Osteoblast (primary cell): Measurements from ENCODE around the gene DOC2B. TPM values are rescaled to one million over a fixed set of nuclear protein-coding genes. Genes with fewer than 3 reads are reported as not detected.

Source experiments
- DNase-seq: peaks from one replicate; pipeline ENCODE4 v3.0.0; 2011; ENCODE audit warnings: low spot score, mixed read lengths; ENCODE audit not compliant: insufficient read length; ENCODE audit errors: missing footprints
- H2AFZ ChIP-seq: 2 replicates; pipeline ENCODE4 v1.6.0; 2011; ENCODE audit warnings: mild to moderate bottlenecking, low read length
- H3K27ac ChIP-seq: 2 replicates; pipeline ENCODE4 v1.5.1; 2011; ENCODE audit warnings: mild to moderate bottlenecking, low read depth, low read length, moderate library complexity
- H3K27me3 ChIP-seq: 2 replicates; pipeline ENCODE4 v1.6.0; 2012; ENCODE audit warnings: mild to moderate bottlenecking, control low read depth, inconsistent platforms, low read length, moderate library complexity; ENCODE audit not compliant: insufficient read depth
- H3K36me3 ChIP-seq: 2 replicates; pipeline ENCODE4 v1.5.1; 2011; ENCODE audit warnings: mild to moderate bottlenecking, low read length, control low read depth, moderate library complexity; ENCODE audit not compliant: insufficient read depth
- H3K4me1 ChIP-seq: 2 replicates; pipeline ENCODE4 v1.5.1; 2011; ENCODE audit warnings: mild to moderate bottlenecking, low read length, control low read depth, moderate library complexity; ENCODE audit not compliant: insufficient read depth
- H3K4me2 ChIP-seq: 2 replicates; pipeline ENCODE4 v1.6.0; 2011; ENCODE audit warnings: mild to moderate bottlenecking, low read length; ENCODE audit not compliant: insufficient read depth
- H3K4me3 ChIP-seq: fragments of 200-600 bp; sonication (generic); 3 replicates; pipeline ENCODE4 v1.5.1; 2012; ENCODE audit warnings: mild to moderate bottlenecking, low read length, inconsistent platforms; ENCODE audit not compliant: insufficient read depth
- H3K79me2 ChIP-seq: 2 replicates; pipeline ENCODE4 v1.6.0; 2012; ENCODE audit warnings: mild to moderate bottlenecking, low read length, control low read depth, inconsistent platforms; ENCODE audit not compliant: insufficient read depth
- H3K9me3 ChIP-seq: 2 replicates; pipeline ENCODE4 v1.5.1; 2011; ENCODE audit warnings: low read depth, low read length, control low read depth
- H4K20me1 ChIP-seq: 2 replicates; pipeline ENCODE4 v1.6.0; 2012; ENCODE audit warnings: mild to moderate bottlenecking, low read length, control low read depth; ENCODE audit not compliant: insufficient read depth
- total RNA-seq: library from RNA; depleted of rRNA; stranded (reverse); fragments of >200 nt; gene quantifications from 2 replicates; pipeline ENCODE4 v1.2.3, GENCODE V29; 2012
- TF ChIP-seq, protein P1 (sequence below): IDR thresholded peaks from 2 replicates; pipeline ENCODE4 v1.5.1; 2011; ENCODE audit warnings: mild to moderate bottlenecking, low read depth, low read length, moderate library complexity; ENCODE audit errors: extremely low read depth

The DOC2B gene
- total RNA-seq, 1 donor, result not detected

DNA sequence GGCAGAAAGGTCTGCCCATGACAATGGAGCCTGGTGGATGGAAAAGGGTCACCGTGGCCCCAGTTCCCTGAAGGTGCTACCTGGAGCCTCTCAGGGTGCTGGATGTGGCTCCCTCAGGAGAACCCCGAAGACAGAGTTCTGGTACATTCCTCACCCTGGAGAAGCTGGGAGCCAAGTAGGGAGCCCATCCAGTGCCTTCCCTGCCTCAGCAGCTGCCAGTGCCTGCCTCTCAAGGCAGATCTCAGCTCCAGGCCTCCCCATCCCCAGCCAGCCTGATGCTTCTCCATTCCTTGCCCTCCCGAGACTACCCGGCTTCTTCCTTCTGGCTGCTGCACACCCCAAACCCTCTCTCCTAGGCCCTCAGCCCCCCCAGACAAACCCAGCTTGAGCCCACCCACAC is 23.5 kb downstream of the DOC2B start:
- DNase-seq, result no peak
- Histone ChIP-seq H3K4me3 (no peak overlapping the region), H3K36me3 (no peaks in the 10 kb centered on the region), H4K20me1 (no peaks in the 10 kb centered on the region), H3K27me3 (peaks cover 4% of the 10 kb centered on the region), H3K4me2 (no peak overlapping the region), H3K9me3 (no peaks in the 10 kb centered on the region), H3K4me1 (no peaks in the 10 kb centered on the region), H3K27ac (no peak overlapping the region), H3K79me2 (no peaks in the 10 kb centered on the region), H2AFZ (no peak overlapping the region)
- TF ChIP-seq, protein P1, sequence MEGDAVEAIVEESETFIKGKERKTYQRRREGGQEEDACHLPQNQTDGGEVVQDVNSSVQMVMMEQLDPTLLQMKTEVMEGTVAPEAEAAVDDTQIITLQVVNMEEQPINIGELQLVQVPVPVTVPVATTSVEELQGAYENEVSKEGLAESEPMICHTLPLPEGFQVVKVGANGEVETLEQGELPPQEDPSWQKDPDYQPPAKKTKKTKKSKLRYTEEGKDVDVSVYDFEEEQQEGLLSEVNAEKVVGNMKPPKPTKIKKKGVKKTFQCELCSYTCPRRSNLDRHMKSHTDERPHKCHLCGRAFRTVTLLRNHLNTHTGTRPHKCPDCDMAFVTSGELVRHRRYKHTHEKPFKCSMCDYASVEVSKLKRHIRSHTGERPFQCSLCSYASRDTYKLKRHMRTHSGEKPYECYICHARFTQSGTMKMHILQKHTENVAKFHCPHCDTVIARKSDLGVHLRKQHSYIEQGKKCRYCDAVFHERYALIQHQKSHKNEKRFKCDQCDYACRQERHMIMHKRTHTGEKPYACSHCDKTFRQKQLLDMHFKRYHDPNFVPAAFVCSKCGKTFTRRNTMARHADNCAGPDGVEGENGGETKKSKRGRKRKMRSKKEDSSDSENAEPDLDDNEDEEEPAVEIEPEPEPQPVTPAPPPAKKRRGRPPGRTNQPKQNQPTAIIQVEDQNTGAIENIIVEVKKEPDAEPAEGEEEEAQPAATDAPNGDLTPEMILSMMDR, result no peak

DNA sequence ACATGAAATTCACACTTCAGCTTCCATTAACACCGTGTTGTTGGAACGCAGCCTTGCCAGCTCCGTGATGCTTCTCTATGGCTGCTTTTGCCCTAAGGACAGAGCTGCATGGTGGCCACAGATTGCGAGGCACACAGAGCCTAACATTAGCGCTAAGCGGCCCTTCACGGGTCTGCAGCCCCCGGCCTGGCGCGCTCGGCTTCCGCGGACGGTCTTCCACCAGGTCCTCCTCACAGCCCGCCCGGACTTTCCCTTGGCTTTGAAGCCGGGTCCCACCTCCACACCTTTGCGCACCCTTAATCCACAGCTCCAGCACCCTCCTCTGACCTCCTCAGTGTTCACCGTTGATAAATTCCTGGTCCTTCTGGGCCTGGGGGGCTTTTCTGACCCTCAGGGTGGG is 24.5 kb downstream of the DOC2B start:
- peaks cover 4% of the 10 kb centered on the region for H3K27me3 ChIP-seq
- H4K20me1 ChIP-seq, result no peaks in the 10 kb centered on the region
- no peaks in the 10 kb centered on the region for H3K36me3 ChIP-seq
- no peak overlapping the region for H2AFZ ChIP-seq
- DNase-seq, result no peak
- no peak overlapping the region for H3K27ac ChIP-seq
- no peak overlapping the region for H3K4me2 ChIP-seq
- H3K4me1 ChIP-seq, result no peaks in the 10 kb centered on the region
- no peaks in the 10 kb centered on the region for H3K79me2 ChIP-seq
- no peak overlapping the region for H3K4me3 ChIP-seq
- TF ChIP-seq, protein P1, result no peak
- no peaks in the 10 kb centered on the region for H3K9me3 ChIP-seq

DNA sequence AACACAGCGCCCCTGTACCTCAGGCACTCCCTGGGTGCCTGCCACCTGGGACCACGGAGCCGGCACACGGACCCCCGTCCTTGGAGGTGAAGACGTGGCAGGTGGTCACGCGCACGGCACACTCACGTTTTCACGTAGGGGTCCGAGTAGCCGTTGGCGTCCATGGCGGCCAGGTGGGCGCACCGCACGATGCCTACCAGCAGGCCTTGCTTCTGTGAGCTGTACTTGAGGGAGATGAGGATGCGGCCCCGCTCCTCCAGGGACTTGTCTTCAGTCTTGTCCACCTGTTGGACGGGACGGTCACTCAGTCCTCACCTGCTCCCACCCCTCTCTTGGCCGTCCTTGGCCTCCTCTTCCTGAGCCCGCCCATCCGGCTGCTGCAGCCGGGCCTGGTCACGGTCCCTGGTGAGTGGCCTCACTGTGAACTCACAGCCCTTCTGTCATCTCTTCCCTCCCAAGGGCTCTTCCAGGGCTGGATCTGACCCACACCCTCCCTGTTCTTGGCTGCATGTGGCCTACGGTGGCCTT is 25.3 kb downstream of the DOC2B start:
- H3K36me3 ChIP-seq, result no peaks in the 10 kb centered on the region
- H3K4me3 ChIP-seq, result no peak overlapping the region
- H3K79me2 ChIP-seq, result no peaks in the 10 kb centered on the region
- no peaks in the 10 kb centered on the region for H4K20me1 ChIP-seq
- no peak overlapping the region for H2AFZ ChIP-seq
- H3K27me3 ChIP-seq, result peaks cover 4% of the 10 kb centered on the region
- no peak overlapping the region for H3K4me2 ChIP-seq
- H3K27ac ChIP-seq, result no peak overlapping the region
- DNase-seq, result no peak
- TF ChIP-seq, protein P1, result no peak
- no peaks in the 10 kb centered on the region for H3K9me3 ChIP-seq
- H3K4me1 ChIP-seq, result no peaks in the 10 kb centered on the region

DNA sequence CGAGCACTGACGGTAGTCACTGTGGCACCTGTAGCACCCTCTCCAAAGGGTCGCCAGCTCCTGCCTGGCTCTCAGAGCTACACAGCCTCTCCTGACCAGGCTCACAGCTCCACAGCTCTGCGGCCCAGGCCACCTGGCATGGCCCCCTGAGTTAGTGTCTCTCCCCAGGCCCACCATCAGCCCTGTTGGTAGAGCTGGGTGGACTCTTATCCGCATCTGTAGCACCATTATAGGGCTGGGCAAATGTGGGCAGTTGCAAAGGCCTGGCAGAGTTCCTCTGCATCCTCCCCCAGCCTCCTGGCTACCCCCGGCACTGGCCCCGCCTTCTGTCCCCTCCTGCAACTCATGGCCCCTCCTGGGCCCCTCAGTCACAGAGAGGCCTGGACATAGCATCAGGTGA is 25.9 kb downstream of the DOC2B start:
- H3K4me2 ChIP-seq, result no peak overlapping the region
- no peaks in the 10 kb centered on the region for H3K4me1 ChIP-seq
- no peaks in the 10 kb centered on the region for H4K20me1 ChIP-seq
- H2AFZ ChIP-seq, result no peak overlapping the region
- H3K9me3 ChIP-seq, result no peaks in the 10 kb centered on the region
- no peak overlapping the region for H3K4me3 ChIP-seq
- TF ChIP-seq, protein P1, result no peak
- H3K36me3 ChIP-seq, result no peaks in the 10 kb centered on the region
- H3K27ac ChIP-seq, result no peak overlapping the region
- peaks cover 4% of the 10 kb centered on the region for H3K27me3 ChIP-seq
- no peak for DNase-seq
- H3K79me2 ChIP-seq, result no peaks in the 10 kb centered on the region
